ENCODE data around the gene DDX19B.
"Not testable (repeated sequence)": the region's sequence is repeated elsewhere in the genome, so short reads cannot be mapped to it uniquely, and the experiment has no call there.

Gene DDX19B

GRCh38 chr16:70298988-70299938, at the start of gene DDX19B:
Gene DDX19B, plus strand, starts transcription at chr16:70299186. Its CDS starts 112 bp downstream, at chr16:70299298.
- Histone ChIP-seq H3K27me3 (ENCODE audit: insufficient read depth, insufficient read length) (no peaks in the 10 kb centered on the region), H3K4me1 (ENCODE audit: insufficient read depth, insufficient read length) (no peaks in the 10 kb centered on the region), H3K36me3 (ENCODE audit: insufficient read depth, insufficient read length, low read length) (peaks cover 4% of the 10 kb centered on the region), H3K4me3 (ENCODE audit: insufficient read length, low read depth) (peak within 1 kb of the TSS; percentile 83), H3K9ac (ENCODE audit: insufficient read length, low read depth) (peak within 1 kb of the TSS; percentile 94), H3K9me3 (ENCODE audit: insufficient read depth, low read length) (peaks cover 19% of the 10 kb centered on the region)
- peak; percentile 38 for DNase-seq (ENCODE audit: low read depth, low spot score)
- no peak for TF ChIP-seq ZNF274 (IDR thresholded peaks at IDR 0.05; ENCODE audit: low read depth, low read length)
- no peak for TF ChIP-seq SUZ12 (IDR thresholded peaks at IDR 0.05; ENCODE audit: extremely low read depth, insufficient read depth, insufficient read length)
- TF ChIP-seq YY1 (IDR thresholded peaks at IDR 0.05; ENCODE audit: insufficient read depth, insufficient read length): no peak

- DNase-seq (ENCODE audit: low read depth, low spot score); H3K4me1 ChIP-seq (ENCODE audit: insufficient read depth, insufficient read length); H3K9me3 ChIP-seq (ENCODE audit: insufficient read depth, low read length); H3K27me3 ChIP-seq (ENCODE audit: insufficient read depth, insufficient read length); H3K4me3 ChIP-seq (ENCODE audit: insufficient read length, low read depth); H3K9ac ChIP-seq (ENCODE audit: insufficient read length, low read depth): not testable (repeated sequence)
- peaks cover 48% of the 10 kb centered on the region for H3K36me3 ChIP-seq (ENCODE audit: insufficient read depth, insufficient read length, low read length)
Measured at GRCh38 chr16:70249697-70250096, 49.3 kb upstream of the DDX19B start.

GRCh38 chr16:70250748-70251628, 48.0 kb upstream of the DDX19B start:
- peak overlapping the region; percentile 96 for H3K9ac ChIP-seq (ENCODE audit: insufficient read length, low read depth)
- H3K9me3 ChIP-seq (ENCODE audit: insufficient read depth, low read length): no peaks in the 10 kb centered on the region
- peak overlapping the region; percentile 80 for H3K4me3 ChIP-seq (ENCODE audit: insufficient read length, low read depth)
- TF ChIP-seq ZNF274 (IDR thresholded peaks at IDR 0.05; ENCODE audit: low read depth, low read length) (no peak), YY1 (IDR thresholded peaks at IDR 0.05; ENCODE audit: insufficient read depth, insufficient read length) (no peak), SUZ12 (IDR thresholded peaks at IDR 0.05; ENCODE audit: extremely low read depth, insufficient read depth, insufficient read length) (no peak)
- no peaks in the 10 kb centered on the region for H3K27me3 ChIP-seq (ENCODE audit: insufficient read depth, insufficient read length)
- DNase-seq (ENCODE audit: low read depth, low spot score): no peak
- H3K4me1 ChIP-seq (ENCODE audit: insufficient read depth, insufficient read length): no peaks in the 10 kb centered on the region
- H3K36me3 ChIP-seq (ENCODE audit: insufficient read depth, insufficient read length, low read length): peaks cover 60% of the 10 kb centered on the region

- H3K36me3 ChIP-seq (ENCODE audit: insufficient read depth, insufficient read length, low read length): peaks cover 68% of the 10 kb centered on the region
- H3K9me3 ChIP-seq (ENCODE audit: insufficient read depth, low read length): no peaks in the 10 kb centered on the region
- DNase-seq (ENCODE audit: low read depth, low spot score): peak; percentile 94
- no peaks in the 10 kb centered on the region for H3K27me3 ChIP-seq (ENCODE audit: insufficient read depth, insufficient read length)
- H3K9ac ChIP-seq (ENCODE audit: insufficient read length, low read depth): peak within 1 kb of the TSS; percentile 96
- H3K4me3 ChIP-seq (ENCODE audit: insufficient read length, low read depth): peak within 1 kb of the TSS; percentile 80
- no peak for TF ChIP-seq ZNF274 (IDR thresholded peaks at IDR 0.05; ENCODE audit: low read depth, low read length)
- TF ChIP-seq YY1 (IDR thresholded peaks at IDR 0.05; ENCODE audit: insufficient read depth, insufficient read length): peak; percentile 25
- TF ChIP-seq SUZ12 (IDR thresholded peaks at IDR 0.05; ENCODE audit: extremely low read depth, insufficient read depth, insufficient read length): no peak
- no peaks in the 10 kb centered on the region for H3K4me1 ChIP-seq (ENCODE audit: insufficient read depth, insufficient read length)
Measured at GRCh38 chr16:70251629-70252354, 47.2 kb upstream of the DDX19B start, which contains the start of gene EXOSC6. Gene EXOSC6, minus strand, starts transcription at chr16:70251940. Its CDS starts 40 bp downstream, at chr16:70251900.

GRCh38 chr16:70252355-70252988, 46.5 kb upstream of the DDX19B start:
- Histone ChIP-seq H3K4me1 (ENCODE audit: insufficient read depth, insufficient read length) (no peaks in the 10 kb centered on the region), H3K9me3 (ENCODE audit: insufficient read depth, low read length) (no peaks in the 10 kb centered on the region), H3K27me3 (ENCODE audit: insufficient read depth, insufficient read length) (no peaks in the 10 kb centered on the region), H3K36me3 (ENCODE audit: insufficient read depth, insufficient read length, low read length) (peaks cover 68% of the 10 kb centered on the region), H3K9ac (ENCODE audit: insufficient read length, low read depth) (no peak overlapping the region), H3K4me3 (ENCODE audit: insufficient read length, low read depth) (no peak overlapping the region)
- no peak for TF ChIP-seq SUZ12 (IDR thresholded peaks at IDR 0.05; ENCODE audit: extremely low read depth, insufficient read depth, insufficient read length)
- TF ChIP-seq YY1 (IDR thresholded peaks at IDR 0.05; ENCODE audit: insufficient read depth, insufficient read length): no peak
- TF ChIP-seq ZNF274 (IDR thresholded peaks at IDR 0.05; ENCODE audit: low read depth, low read length): no peak
- peak; percentile 43 for DNase-seq (ENCODE audit: low read depth, low spot score)

- no peaks in the 10 kb centered on the region for H3K27me3 ChIP-seq (ENCODE audit: insufficient read depth, insufficient read length)
- TF ChIP-seq SUZ12 (IDR thresholded peaks at IDR 0.05; ENCODE audit: extremely low read depth, insufficient read depth, insufficient read length) (no peak), ZNF274 (IDR thresholded peaks at IDR 0.05; ENCODE audit: low read depth, low read length) (no peak), YY1 (IDR thresholded peaks at IDR 0.05; ENCODE audit: insufficient read depth, insufficient read length) (no peak)
- no peak overlapping the region for H3K4me3 ChIP-seq (ENCODE audit: insufficient read length, low read depth)
- peaks cover 2% of the 10 kb centered on the region for H3K4me1 ChIP-seq (ENCODE audit: insufficient read depth, insufficient read length)
- H3K9ac ChIP-seq (ENCODE audit: insufficient read length, low read depth): no peak overlapping the region
- peaks cover 74% of the 10 kb centered on the region for H3K36me3 ChIP-seq (ENCODE audit: insufficient read depth, insufficient read length, low read length)
- peak; percentile 54 for DNase-seq (ENCODE audit: low read depth, low spot score)
- no peaks in the 10 kb centered on the region for H3K9me3 ChIP-seq (ENCODE audit: insufficient read depth, low read length)
Measured at GRCh38 chr16:70253291-70254106, 45.5 kb upstream of the DDX19B start.
